ENCODE results near the gene SLC26A8.
"Not testable (repeated sequence)": the region's sequence is repeated elsewhere in the genome, so short reads cannot be mapped to it uniquely, and the experiment has no call there.

Gene SLC26A8

DNA sequence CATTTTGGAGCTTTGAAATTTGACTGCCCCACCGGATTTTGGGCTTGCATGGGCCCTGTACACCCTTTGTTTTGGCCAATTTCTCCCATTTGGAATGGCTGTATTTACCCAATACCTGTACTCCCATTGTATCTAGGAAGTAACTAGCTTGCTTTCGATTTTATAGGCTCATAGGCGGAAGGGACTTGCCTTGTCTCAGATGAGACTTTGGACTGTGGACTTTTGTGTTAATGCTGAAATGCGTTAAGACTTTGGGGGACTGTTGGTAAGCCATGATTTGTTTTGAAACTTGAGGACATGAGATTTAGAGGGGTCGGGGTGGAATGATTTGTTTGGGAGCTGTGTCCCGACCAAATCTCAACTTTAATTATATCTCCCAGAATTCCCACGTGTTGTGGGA is 83.3 kb downstream of the SLC26A8 start:
- not testable (repeated sequence) for DNase-seq

DNA sequence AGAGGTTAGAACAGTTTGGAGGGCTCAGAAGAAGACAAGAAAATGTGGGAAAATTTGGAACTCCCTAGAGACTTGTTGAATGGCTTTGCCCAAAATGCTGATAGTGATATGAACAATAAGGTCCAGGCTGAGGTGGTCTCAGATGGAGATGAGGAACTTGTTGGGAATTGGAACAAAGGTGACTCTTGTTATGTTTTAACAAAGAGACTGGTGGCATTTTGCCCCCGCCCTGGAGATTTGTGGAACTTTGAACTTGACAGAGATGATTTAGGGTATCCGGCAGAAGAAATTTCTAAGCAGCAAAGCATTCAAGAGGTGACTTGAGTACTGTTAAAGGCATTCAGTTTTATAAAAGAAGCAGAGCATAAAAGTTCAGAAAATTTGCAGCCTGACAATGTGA is 84.4 kb downstream of the SLC26A8 start:
- DNase-seq: not testable (repeated sequence)

DNA sequence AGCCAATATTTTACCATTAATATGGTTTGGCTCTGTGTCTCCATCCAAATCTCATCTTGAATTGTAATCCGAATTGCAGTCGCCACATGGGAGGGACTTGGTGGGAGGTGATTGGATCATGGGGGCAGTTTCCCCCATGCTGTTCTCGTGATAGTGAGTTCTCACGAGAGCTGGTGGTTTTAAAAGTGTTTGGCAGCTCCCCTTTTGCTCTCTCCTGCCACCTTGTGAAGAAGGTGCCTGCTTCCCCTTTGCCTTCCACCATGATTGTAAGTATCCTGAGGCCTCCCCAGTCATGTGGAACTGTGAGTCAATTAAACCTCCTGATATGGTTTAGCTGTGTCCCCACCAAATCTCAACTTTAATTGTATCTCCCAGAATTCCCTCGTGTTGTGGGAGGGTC is 85.2 kb downstream of the SLC26A8 start:
- DNase-seq: not testable (repeated sequence)

DNA sequence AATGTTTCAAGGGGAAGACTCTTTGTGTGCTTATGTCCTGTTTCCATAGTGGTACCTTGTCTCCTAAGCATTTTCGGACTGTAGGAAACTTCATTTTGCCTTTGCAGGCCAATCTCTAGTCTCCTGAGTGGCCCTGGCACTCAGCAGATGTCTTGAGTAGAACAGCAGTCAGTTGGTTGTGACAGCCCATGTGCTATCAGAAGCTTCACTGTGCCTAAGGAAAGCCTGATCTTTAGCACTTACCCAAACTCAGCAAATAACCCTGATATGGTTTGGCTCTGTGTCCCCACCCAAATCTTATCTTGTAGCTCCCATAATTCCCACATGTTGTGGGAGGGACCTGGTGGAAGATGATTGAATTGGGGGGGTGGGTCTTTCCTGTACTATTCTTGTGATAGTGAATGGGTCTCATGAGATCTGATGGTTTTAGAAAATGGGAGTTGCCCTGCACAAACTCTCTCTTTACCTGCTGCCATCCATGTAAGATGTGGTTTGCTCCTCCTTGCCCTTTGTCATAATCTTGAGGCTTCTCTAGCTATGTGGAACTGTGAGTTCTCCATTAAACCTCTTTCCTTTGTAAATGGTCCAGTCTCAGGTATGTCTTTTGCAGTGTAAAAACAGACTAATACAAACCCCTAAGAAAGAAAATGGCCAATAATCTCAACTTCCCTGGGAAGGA is 87.6 kb downstream of the SLC26A8 start:
- DNase-seq: no peak

DNA sequence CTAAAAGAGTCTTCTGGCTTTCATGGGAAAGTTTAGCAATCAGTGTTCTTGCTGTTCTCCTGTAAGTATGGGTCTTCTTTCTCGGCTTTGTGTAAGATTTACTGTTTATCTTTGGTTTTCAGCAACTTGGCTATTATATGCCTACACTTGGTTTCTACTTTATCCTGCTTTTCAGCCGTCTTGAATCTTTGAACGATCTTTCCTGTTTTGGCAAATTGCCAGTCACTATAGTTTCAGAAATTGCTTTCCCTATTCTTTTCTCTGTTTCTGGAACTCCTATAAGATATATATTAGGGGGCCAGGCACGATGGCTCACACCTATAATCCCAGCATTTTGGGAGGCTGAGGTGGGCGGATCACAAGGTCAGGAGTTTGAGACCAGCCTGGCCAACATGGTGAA is 89.0 kb downstream of the SLC26A8 start:
- no peak for DNase-seq

DNA sequence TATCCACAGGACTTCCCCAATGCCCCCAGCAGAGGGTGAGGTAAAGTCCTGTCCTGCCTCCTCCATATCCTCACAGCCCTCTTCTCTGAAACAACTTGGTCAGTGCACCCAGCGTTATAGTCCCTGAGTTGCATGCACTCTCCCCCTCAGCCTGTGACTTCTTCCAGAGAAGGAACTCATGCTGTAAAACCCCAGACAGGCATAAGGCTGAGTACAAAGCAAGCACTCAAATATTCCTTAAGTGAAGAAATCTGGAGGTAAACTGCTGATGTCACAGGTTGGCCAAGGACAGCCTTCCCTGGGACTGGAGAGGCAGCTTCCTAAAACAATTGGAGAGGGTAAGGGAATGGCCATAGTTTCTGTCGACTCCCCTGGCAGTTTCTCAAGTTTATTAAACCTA is 90.6 kb downstream of the SLC26A8 start:
- DNase-seq: no peak

DNA sequence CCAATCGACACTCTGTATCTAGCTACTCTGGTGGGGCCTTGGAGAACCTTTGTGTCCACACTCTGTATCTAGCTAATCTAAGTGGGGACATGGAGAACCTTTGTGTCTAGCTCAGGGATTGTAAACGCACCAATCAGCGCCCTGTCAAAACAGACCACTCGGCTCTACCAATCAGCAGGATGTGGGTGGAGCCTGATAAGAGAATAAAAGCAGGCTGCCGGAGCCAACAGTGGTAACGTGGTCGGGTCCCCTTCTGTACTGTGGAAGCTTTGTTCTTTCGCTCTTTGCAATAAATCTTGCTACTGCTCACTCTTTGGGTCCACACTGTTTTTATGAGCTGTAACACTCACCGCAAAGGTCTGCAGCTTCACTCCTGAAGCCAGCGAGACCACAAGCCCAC is 92.6 kb downstream of the SLC26A8 start:
- DNase-seq: not testable (repeated sequence)

DNA sequence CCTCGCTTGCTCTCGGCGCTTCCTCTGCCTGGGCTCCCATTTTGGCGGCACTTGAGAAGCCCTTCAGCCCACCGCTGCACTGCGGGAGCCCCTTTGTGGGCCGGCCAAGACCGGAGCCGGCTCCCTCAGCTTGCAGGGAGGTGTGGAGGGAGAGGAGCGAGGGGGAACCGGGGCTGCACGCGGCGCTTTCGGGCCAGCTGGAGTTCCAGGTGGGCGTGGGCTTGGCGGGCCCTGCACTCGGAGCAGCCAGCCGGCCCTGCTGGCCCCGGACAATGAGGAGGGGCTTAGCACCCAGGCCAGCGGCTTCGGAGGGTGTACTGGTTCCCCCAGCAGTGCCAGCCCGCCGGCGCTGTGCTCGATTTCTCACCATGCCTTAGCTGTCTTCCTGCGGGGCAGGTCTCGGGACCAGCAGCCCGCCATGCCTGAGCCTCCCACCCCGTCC is 93.3 kb downstream of the SLC26A8 start:
- peak; percentile 31 for DNase-seq

DNA sequence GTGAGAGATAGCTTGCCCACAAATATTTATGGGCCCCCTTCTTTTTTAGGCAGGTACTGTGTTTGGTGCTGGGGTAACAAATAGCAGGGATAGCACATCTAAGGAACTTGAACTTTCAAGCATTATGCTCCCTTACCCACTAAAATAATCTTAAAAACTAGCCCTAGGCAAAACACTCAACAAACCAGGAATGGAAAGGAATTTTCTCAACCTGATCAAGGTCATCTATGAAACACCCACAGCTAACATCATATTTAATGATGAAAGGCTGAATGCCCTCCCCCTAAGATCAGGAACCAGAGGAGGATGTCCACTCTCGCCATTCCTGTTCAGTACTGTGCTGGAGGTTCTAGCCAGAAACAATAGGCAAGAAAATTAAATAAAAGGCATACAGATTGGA is 94.8 kb downstream of the SLC26A8 start:
- DNase-seq: no peak

DNA sequence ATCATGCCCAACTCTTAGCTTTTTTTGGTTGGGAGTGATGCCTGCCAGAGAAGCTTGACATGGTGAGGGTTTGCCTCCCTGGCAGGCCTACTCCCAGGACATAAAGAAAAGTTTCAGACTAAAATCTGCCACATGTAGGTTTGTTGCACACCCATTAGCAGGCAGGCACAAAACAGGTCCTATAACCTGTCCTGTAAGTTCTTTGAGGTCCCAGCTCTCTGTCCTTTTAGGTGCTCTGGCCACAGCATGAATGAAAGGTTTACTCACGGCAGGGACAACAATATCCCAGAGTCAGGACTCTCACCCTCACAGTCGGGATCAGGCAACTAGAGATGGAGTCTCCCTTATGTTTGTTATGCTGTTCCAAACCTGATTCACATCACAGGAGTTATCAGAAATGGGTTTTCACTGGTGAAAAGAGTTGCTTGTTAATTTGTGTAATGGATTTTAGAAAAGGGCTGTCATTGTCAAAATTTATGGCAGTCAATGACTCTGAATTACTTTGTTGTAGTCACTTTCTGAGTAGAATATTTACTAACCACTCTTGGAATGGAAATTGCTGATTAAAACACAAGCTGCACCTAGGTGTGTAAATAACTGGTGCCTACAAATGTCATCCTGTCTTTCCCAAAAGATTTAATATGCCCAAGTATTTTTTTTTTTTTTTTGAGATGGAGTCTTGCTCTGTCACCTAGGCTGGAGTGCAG is 97.8 kb downstream of the SLC26A8 start:
- DNase-seq: no peak

DNA sequence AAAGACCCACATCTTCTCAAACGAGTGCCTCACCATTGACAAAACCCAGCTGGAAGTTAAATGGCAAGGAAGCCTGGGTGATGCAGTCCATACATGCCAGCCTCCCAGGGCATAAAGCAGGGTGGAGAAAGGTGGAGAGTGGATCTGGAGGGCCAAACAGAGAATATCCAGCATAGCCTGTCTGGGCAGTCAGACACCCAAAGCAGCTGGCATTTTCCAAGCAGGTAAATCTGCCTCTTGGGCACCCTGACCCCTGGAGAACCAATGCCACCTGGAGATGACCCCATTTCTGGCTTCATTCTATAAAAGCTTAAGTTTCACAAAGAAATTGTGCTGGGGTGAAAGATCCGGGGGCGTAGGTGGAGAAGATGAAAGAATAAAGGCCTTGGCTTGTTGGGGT is 98.5 kb downstream of the SLC26A8 start:
- DNase-seq: no peak

DNA sequence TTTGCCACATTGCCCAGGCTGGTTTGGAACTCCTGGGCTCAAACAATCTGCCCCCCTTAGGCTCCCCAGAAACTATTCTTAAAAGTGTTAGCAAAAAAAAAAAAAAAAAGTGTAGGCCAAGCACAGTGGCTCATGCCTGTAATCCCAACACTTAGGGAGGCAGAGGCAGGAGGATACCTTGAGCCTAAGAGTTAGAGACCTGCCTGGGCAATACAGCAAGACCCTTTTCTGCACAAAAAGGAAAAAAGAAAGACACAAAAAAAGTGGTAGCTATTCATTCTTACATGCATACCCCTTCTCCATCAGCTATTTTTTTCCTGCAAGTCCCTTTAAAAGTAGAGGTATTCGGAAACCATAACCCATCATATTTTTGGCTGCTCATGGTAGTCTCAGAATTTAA is 100.3 kb downstream of the SLC26A8 start:
- no peak for DNase-seq

DNA sequence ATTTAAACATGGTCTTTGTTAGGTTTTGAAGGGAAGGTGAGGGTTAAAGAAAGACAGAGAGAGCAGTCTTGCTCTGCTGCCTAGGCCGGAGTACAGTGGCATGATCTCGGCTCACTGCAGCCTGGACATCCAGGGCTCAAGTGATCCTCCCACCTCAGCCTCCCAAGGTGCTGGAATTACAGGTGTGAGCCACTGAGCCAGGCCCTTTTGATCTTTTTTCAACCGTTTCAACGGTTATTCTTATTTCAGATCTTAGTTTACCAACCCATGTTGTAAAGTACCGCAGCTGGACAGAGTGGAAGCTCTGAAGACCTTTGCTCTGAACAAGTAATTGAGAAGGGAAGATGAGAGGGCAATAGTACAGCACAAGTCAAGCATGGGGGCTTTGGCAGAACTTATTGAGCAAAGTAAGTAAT is 102.3 kb downstream of the SLC26A8 start:
- DNase-seq: no peak

DNA sequence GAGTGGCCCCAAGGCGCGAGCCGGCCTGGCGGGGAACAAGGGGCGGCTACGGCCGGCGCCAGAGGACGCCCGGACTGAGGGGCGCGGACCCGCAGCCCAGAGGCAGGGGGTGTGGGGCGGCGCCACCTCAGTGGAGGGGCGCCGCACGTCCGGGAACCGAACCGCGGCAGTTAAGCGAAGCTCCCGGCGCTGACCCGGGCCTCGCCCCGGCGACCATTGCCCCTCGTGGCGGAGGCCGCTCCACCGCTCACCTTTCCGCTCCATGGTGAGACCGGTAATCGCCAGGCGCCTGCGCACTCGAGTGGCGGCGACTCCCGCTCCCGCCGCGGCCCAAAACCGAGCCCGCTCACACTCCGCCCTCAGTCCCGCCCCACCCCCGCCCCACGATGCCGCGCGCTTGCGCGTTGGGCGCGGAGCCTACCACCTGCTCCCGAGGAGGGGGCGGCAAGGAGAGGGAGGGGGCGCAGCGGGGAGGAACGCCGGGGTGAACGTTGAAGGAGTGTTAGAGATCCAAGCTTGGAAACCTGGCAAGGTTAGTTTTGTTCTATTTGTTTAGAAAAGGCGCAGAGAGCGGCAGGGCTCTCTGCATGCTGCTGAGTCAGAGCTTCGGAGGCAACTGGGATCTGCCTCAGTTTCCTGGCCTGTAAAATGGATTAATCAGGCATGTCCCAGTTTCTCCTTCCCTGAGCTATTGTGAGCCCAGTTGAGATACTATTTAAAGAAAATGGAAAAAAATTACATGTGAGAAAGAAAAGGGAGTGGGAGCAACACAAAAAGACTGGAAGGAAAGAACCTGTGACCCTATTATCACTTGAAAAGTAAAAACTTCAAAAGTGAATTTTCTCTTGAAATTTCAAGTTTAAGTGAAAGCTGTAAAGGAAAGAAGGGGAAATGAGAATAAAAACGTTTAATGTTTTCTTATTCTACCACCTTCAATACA is 103.4 kb downstream of the SLC26A8 start, which contains the start of gene SRPK1:
Gene SRPK1 (minus strand): TSS at position 306 of the 940 bp plus-strand sequence. CDS start 42 bp downstream, at position 264.
- DNase-seq: peak; percentile 94

DNA sequence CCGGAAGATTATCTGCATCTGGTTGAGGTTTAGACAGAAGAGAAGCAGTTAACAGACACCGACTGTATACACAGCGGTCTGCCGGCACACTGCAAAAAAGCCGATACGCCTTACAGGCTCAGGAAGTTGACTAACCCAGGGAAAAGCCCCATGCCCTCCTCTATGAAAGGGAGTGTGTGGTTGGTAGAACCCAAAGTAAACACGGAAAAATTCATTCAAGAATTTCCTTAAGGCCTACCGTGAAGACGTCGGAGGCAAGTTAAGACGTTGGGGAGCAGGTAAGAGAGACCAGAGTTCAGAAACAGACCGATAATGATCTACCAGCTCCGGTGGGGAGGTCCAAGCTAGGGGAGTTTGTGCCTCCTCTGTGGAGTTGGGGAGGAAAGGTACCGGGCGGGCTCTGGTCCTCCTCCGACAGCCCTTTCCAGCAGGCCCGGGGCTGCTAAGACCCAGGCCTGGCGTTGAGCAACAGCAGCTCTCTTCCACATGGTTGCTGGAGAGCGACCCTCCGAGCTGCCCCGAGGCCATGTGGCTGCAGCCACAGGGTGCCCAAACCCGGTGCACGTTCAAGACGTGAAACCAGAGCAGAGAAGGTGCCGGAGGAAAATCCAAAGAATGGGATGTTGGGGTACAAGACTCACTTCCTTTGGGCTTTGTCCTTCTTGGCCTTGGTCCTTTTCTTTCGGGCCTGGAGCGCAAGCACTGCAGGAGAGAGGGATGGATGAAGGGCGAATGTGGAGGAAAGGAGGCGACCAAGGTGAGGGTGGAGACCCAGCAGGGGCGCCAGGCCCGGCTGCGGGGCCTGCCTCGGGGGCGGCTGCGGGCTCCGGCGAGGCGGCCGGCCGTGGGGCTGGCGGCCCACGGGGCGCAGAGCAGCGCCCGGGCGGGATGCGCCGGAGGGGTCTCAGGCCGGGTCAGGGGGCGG is 104.4 kb downstream of the SLC26A8 start:
- peak; percentile 29 for DNase-seq

DNA sequence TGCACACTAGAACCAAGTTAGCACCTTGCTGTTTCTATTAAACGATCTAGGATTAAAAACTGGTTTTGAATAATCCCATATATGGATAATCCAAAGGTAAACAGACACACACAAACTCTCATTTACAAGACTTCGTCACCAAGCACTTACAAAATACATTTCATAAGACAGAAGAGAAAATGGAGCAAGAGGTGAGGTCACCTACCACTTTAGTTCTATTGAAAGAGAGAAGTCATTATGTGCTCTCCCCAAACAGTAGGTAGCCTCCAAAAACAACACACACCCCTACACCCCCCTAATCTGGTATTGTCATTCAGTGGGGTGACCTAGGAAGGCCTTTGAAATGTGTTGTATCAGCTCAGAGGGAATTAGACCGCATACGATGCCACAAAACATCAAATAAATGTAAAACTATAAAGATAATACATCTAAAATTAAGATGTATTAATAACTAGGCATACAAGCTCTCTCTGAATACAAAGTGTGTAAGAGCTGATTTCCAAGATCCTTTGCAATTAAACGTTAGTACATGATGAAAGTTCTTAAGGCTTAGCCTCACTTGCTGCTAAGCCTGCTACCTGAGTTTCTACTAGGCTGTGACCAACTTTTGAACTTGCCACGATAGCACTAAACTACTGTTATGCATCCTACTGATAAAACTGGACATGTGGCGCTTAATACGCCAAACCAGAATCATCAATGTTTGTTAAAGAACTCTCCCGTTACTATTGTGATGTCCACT is 105.2 kb downstream of the SLC26A8 start:
- DNase-seq: no peak

DNA sequence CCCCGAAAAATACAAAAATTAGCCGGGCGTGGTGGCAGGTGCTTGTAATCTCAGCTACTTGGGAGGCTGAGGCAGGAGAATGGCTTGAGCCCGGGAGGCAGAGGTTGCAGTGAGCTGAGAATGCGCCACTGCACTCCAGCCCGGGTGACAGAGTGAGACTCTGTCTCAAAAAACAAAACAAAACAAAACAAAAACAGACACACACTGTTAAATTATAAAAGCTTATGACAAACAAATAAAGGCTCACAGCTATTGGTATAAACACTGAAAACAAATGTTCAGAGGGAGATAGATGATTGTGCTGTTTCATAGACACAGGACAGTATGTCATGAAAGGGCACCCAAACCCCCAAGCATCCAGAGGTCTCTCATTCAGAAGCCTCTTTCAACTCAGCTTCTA is 107.5 kb downstream of the SLC26A8 start:
- DNase-seq: not testable (repeated sequence)

DNA sequence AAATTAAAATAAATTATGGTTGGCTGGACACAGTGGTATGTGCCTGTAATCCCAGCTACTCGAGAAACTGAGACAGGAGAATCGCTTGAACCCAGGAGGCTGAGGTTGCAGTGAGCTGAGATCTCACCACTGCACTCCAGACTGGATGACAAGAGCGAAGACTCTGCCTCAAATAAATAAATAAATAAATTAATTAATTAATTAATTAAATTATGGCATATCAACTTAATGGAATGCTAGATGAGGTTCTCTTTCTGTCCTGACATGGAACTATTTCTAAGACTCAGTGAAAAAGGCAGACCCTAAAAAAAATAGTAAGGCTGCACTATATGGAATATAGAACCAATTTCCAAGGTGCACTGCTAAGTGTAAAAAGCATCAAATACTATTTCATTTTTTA is 108.4 kb downstream of the SLC26A8 start:
- DNase-seq: no peak

DNA sequence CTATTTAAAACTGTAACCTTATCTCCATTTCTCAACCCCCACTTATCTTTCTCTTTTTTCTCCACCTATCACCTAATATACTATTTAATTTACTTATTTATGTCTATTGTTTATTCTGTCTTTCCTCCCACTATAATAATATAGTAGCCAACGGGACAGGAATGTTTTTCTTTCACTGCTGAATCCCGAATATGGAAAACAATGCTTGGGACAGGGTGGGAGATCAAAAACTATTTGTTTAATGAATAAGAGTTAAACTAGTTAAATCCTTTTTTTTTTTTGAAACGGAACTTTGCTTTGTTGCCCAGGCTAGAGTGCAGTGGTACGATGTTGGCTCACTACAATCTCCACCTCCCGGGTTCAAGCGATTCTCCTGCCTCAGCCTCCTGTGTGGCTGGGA is 109.9 kb downstream of the SLC26A8 start:
- no peak for DNase-seq

DNA sequence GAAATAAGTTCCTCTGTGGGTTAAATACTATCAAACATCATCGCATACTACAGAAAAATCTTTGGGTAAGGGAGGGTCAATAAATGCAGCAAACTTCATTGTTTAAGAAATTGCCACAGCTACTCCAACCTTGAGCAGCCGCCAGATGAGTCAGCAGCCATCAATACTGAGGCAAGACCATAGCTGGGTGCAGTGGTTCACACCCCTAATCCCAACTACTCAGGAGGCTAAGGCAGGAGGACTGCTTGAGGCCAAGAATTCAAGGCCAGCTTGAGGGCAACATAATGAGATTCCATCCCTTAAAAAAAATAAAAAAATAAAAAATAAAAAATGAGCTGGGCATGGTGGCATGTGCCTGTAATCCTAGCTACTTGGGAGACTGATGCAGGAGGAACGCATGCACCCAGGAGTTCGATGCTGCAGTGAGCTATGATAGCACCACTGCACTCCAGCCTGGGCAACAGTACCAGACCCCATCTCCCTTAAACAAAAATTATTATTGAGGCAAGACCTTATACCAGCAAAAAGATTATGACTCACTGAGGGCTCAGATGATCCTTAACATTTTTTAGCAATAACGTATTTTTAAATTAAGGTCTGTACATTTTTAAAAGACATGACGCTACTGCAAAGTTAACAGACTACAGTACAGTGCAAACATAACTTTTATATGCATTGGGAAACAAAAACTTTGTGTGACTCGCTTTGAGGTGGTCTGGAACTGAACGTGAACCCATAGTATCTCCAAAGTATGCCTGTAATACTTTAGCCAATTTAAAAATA is 112.4 kb downstream of the SLC26A8 start:
- DNase-seq: no peak

DNA sequence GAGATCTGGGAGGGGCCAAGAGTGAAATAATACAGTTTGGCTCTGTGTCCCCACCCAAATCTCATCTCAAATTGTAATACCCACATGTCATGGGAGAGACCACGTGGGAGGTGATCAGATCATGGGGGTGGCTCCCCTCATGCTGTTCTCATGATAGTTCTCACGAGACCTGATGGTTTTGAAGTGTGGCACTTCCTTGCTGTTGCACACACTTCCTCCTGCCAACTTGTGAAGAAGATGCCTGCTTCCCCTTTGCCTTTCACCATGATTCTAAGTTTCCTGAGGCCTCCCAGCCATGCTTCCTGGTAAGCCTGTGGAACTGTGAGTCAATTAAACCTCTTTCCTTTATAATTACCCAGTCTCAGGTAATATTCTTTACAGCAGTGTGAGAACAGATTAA is 114.9 kb downstream of the SLC26A8 start:
- not testable (repeated sequence) for DNase-seq
